ENCODE results near the gene CD180. TPM values are rescaled to one million over a fixed set of nuclear protein-coding genes. Genes with fewer than 3 reads are reported as not detected.

CD180 gene
- total RNA-seq, 2 experiments from 2014 or later: 14.4 to 15.7 TPM

- Histone ChIP-seq H3K79me2 (ENCODE audit: insufficient read depth, low read depth, low read length) (no peaks in the 10 kb centered on the region), H3K27ac (ENCODE audit: low read depth, low read length, poor library complexity, severe bottlenecking) (no peak overlapping the region), H3K9me3 (ENCODE audit: low read length) (no peaks in the 10 kb centered on the region), H2AFZ (ENCODE audit: low read length) (no peak overlapping the region), H3K36me3 (ENCODE audit: insufficient read depth, low read length) (no peaks in the 10 kb centered on the region), H4K20me1 (ENCODE audit: insufficient read depth, low read length) (no peaks in the 10 kb centered on the region), H3K4me2 (ENCODE audit: low read length) (no peak overlapping the region), H3K4me1 (ENCODE audit: insufficient read depth, low read length, poor library complexity, severe bottlenecking) (no peaks in the 10 kb centered on the region), H3K4me3 (ENCODE audit: low read depth, low read length, poor library complexity, severe bottlenecking) (no peak overlapping the region), H3K9me2 (ENCODE audit: insufficient read depth, low read length) (no peaks in the 10 kb centered on the region)
- CTCF ChIA-PET (ENCODE audit: unreplicated experiment): no interaction called here
- intact Hi-C loops (cut with micrococcal nuclease; ENCODE audit: unreplicated experiment): no loop called here
- BruUV-seq (replicated peaks): no TSS peak
- TF ChIP-seq CTCF (conservative IDR thresholded peaks at IDR 0.05; ENCODE audit: low read length) (no peak), EZH2phosphoT487 (IDR thresholded peaks at IDR 0.05; ENCODE audit: borderline replicate concordance, low read depth, low read length) (no peak)
- POLR2A ChIA-PET: interaction anchor here (1.2 kb wide), 1 partner anchor 62 kb away, joined by 3 read pairs; no protein-coding TSS in a partner anchor
- no peak for DNase-seq (ENCODE audit: low spot score)
Measured at GRCh38 chr5:67153292-67153691, 43.3 kb downstream of the CD180 start.

- POLR2A ChIA-PET: interaction anchor here (1.2 kb wide), 1 partner anchor 63 kb away, joined by 3 read pairs; no protein-coding TSS in a partner anchor
- BruUV-seq (replicated peaks): no TSS peak
- no peak for TF ChIP-seq CTCF (conservative IDR thresholded peaks at IDR 0.05; ENCODE audit: low read length)
- no peak for TF ChIP-seq EZH2phosphoT487 (IDR thresholded peaks at IDR 0.05; ENCODE audit: borderline replicate concordance, low read depth, low read length)
Measured at GRCh38 chr5:67152400-67152799, 44.2 kb downstream of the CD180 start.

GRCh38 chr5:67149951-67150523 lies 46.6 kb downstream of the CD180 start:
- no peaks in the 10 kb centered on the region for H3K79me2 ChIP-seq (ENCODE audit: insufficient read depth, low read depth, low read length)
- H3K4me1 ChIP-seq (ENCODE audit: insufficient read depth, low read length, poor library complexity, severe bottlenecking): no peaks in the 10 kb centered on the region
- H4K20me1 ChIP-seq (ENCODE audit: insufficient read depth, low read length): no peaks in the 10 kb centered on the region
- ChIA-PET CTCF (ENCODE audit: unreplicated experiment) (interaction anchor here (0.9 to 1.0 kb wide), 2 partner anchors 172 to 335 kb away, joined by 3 read pairs; no protein-coding TSS in a partner anchor), POLR2A (interaction anchor here (0.9 kb wide), 1 partner anchor 161 kb away, joined by 4 read pairs; no protein-coding TSS in a partner anchor)
- BruUV-seq (replicated peaks): no TSS peak
- no peak overlapping the region for H3K4me3 ChIP-seq (ENCODE audit: low read depth, low read length, poor library complexity, severe bottlenecking)
- no peak overlapping the region for H3K4me2 ChIP-seq (ENCODE audit: low read length)
- no peaks in the 10 kb centered on the region for H3K9me3 ChIP-seq (ENCODE audit: low read length)
- intact Hi-C loops (cut with micrococcal nuclease; ENCODE audit: unreplicated experiment): no loop called here
- no peak overlapping the region for H3K27ac ChIP-seq (ENCODE audit: low read depth, low read length, poor library complexity, severe bottlenecking)
- no peaks in the 10 kb centered on the region for H3K9me2 ChIP-seq (ENCODE audit: insufficient read depth, low read length)
- H3K36me3 ChIP-seq (ENCODE audit: insufficient read depth, low read length): no peaks in the 10 kb centered on the region
- TF ChIP-seq EZH2phosphoT487 (IDR thresholded peaks at IDR 0.05; ENCODE audit: borderline replicate concordance, low read depth, low read length): no peak
- TF ChIP-seq CTCF (conservative IDR thresholded peaks at IDR 0.05; ENCODE audit: low read length): peak; percentile 53
- H2AFZ ChIP-seq (ENCODE audit: low read length): no peak overlapping the region
- DNase-seq (ENCODE audit: low spot score): no peak

More at GRCh38 chr5:67152400-67152799, 44.2 kb downstream of the CD180 start:
- no peaks in the 10 kb centered on the region for H3K9me2 ChIP-seq (ENCODE audit: insufficient read depth, low read length)
- no peak overlapping the region for H2AFZ ChIP-seq (ENCODE audit: low read length)
- H3K4me3 ChIP-seq (ENCODE audit: low read depth, low read length, poor library complexity, severe bottlenecking): no peak overlapping the region
- H3K9me3 ChIP-seq (ENCODE audit: low read length): no peaks in the 10 kb centered on the region
- no peak for DNase-seq (ENCODE audit: low spot score)
- no peaks in the 10 kb centered on the region for H3K36me3 ChIP-seq (ENCODE audit: insufficient read depth, low read length)
- H4K20me1 ChIP-seq (ENCODE audit: insufficient read depth, low read length): no peaks in the 10 kb centered on the region
- no peak overlapping the region for H3K4me2 ChIP-seq (ENCODE audit: low read length)
- no peaks in the 10 kb centered on the region for H3K79me2 ChIP-seq (ENCODE audit: insufficient read depth, low read depth, low read length)
- intact Hi-C loops (cut with micrococcal nuclease; ENCODE audit: unreplicated experiment): no loop called here
- CTCF ChIA-PET (ENCODE audit: unreplicated experiment): no interaction called here
- no peaks in the 10 kb centered on the region for H3K4me1 ChIP-seq (ENCODE audit: insufficient read depth, low read length, poor library complexity, severe bottlenecking)
- no peak overlapping the region for H3K27ac ChIP-seq (ENCODE audit: low read depth, low read length, poor library complexity, severe bottlenecking)

Data from OCI-LY7 (cell line).